ENCODE data around the gene TRIML1. TPM values are rescaled to one million over a fixed set of nuclear protein-coding genes. Genes with fewer than 3 reads are reported as not detected.

The TRIML1 gene
- total and polyA plus RNA-seq, 2 of the 13 experiments (the other 11 are each of a cell fraction or from before 2014, with no cell fraction given), result not detected

DNA sequence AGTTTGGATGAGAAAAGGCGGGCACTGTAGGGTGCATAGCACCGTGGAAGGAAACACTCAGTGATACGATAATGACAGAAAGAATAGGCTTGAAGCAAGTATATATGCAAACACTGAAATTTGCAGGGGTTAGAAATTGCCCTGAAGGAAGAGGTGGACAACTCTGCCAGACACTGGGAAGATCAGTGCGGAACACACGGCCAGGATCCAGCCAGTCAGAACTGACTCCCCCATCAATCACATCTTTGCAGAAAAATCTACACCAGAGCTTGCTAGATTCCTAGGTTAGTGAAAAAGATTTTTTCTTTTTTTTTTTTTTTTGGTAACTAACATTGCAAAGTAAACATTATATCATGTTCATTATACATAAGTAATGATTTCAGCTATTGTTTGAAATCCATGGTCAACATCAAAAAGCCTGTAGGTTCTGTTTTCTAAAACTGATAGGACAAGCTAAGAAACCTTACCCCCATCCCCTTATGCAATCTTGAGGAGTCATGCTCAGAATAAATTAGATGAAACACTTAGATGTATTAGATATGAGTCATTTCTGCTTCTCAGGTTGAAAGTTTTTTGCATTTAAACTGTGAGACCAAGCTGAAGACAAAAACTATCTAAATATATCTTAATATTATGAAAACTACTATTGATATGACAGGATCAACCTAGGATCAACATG is 38.9 kb downstream of the TRIML1 start (continued):
- no peak for TF ChIP-seq ZNF709 (CRISPR knock-in tag; IDR thresholded peaks at IDR 0.05)
- TF ChIP-seq, protein P1, sequence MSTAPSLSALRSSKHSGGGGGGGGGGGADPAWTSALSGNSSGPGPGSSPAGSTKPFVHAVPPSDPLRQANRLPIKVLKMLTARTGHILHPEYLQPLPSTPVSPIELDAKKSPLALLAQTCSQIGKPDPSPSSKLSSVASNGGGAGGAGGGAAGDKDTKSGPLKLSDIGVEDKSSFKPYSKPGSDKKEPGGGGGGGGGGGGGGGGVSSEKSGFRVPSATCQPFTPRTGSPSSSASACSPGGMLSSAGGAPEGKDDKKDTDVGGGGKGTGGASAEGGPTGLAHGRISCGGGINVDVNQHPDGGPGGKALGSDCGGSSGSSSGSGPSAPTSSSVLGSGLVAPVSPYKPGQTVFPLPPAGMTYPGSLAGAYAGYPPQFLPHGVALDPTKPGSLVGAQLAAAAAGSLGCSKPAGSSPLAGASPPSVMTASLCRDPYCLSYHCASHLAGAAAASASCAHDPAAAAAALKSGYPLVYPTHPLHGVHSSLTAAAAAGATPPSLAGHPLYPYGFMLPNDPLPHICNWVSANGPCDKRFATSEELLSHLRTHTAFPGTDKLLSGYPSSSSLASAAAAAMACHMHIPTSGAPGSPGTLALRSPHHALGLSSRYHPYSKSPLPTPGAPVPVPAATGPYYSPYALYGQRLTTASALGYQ (CRISPR knock-in tag; IDR thresholded peaks at IDR 0.05), result no peak

DNA sequence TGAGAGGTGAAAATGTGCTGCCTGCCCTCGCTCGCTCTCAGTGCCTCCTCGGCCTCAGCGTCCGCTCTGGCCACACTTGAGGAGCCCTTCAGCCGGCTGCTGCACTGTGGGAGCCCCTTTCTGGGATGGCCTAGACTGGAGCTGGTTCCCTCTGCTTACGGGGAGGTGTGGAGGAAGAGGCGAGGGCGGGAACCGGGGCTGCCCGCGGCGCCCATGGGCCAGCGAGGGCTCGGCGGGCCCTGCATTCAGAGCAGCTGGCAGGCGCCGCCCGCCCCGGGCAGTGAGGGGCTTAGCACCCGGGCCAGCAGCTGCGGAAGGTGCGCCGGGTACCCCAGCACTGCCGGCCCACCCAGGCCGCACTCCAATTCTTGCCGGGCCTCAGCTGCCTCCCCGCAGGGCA is 39.6 kb downstream of the TRIML1 start:
- Histone ChIP-seq H3K27ac (ENCODE audit: extremely low read length, insufficient read depth, low read length) (no peak overlapping the region), H3K4me3 (replicated peaks in 1 of 3; ENCODE audit: insufficient read depth in 1 of 3, low read depth in 2 of 3, low read length in 3 of 3) (no peak overlapping the region), H3K9ac (ENCODE audit: insufficient read depth, low read depth, low read length) (no peak overlapping the region), H3K4me2 (ENCODE audit: low read depth, low read length) (no peak overlapping the region), H3K4me1 (ENCODE audit: insufficient read depth, low read length) (no peaks in the 10 kb centered on the region), H4K20me1 (ENCODE audit: insufficient read depth, low read length) (no peaks in the 10 kb centered on the region), H3K9me3 (ENCODE audit: low read length) (no peaks in the 10 kb centered on the region), H3K36me3 (replicated peaks in 1 of 2; ENCODE audit: control insufficient read depth in 1 of 2, insufficient read depth in 2 of 2, low read length in 2 of 2) (no peaks in the 10 kb centered on the region), H3K27me3 (ENCODE audit: control insufficient read depth in 1 of 2, insufficient read depth in 2 of 2, low read length in 2 of 2) (no peaks in the 10 kb centered on the region), H2AFZ (ENCODE audit: low read length) (no peak overlapping the region), H3K79me2 (ENCODE audit: insufficient read depth, low read length) (no peaks in the 10 kb centered on the region)
- in situ Hi-C loops (cut with HindIII; ENCODE audit: extremely low pct_ligation_motif_present, low pct_unique_long_range_greater_than_20kb) (no loop called here), intact Hi-C loops (cut with micrococcal nuclease; ENCODE audit: unreplicated experiment) (no loop called here)
- FAIRE-seq (no peak), ATAC-seq (no peak), DNase-seq (ENCODE audit: low spot score) (no peak)
- CTCF ChIA-PET (ENCODE audit: low intra/inter-chr PET ratio, low total read pairs), result no interaction called here
- no TSS peak for BruUV-seq (replicated peaks)
- POLR2A ChIA-PET, result no interaction called here
- 47% methylated on average over 6 of the region's 28 CpGs for WGBS (ENCODE audit: low lambda C conversion rate)
- TF ChIP-seq ZNF496 (CRISPR knock-in tag; IDR thresholded peaks at IDR 0.05; ENCODE audit: insufficient replicate concordance) (no peak), RARA (CRISPR knock-in tag; IDR thresholded peaks at IDR 0.05) (no peak), MATR3 (CRISPR knock-in tag; IDR thresholded peaks at IDR 0.05) (no peak), ZNF619 (CRISPR knock-in tag; IDR thresholded peaks at IDR 0.05) (no peak), ZNF292 (CRISPR knock-in tag; IDR thresholded peaks at IDR 0.05; ENCODE audit: borderline replicate concordance, low read depth) (no peak), EHMT2 (IDR thresholded peaks at IDR 0.05; ENCODE audit: borderline replicate concordance, low read depth, low read length) (no peak), TOPORS (CRISPR knock-in tag; IDR thresholded peaks at IDR 0.05) (no peak), GTF3A (CRISPR knock-in tag; conservative IDR thresholded peaks at IDR 0.05) (no peak), ZNF354B (CRISPR knock-in tag; IDR thresholded peaks at IDR 0.05) (no peak), EED (CRISPR knock-in tag; IDR thresholded peaks at IDR 0.05) (no peak), NFIC (IDR thresholded peaks at IDR 0.05; ENCODE audit: low read length) (no peak), NAIF1 (CRISPR knock-in tag; IDR thresholded peaks at IDR 0.05; ENCODE audit: borderline replicate concordance) (no peak), DR1 (CRISPR knock-in tag; IDR thresholded peaks at IDR 0.05) (no peak), SMC3 (IDR thresholded peaks at IDR 0.05; ENCODE audit: low read length) (no peak)
- TF ChIP-seq, protein P2, sequence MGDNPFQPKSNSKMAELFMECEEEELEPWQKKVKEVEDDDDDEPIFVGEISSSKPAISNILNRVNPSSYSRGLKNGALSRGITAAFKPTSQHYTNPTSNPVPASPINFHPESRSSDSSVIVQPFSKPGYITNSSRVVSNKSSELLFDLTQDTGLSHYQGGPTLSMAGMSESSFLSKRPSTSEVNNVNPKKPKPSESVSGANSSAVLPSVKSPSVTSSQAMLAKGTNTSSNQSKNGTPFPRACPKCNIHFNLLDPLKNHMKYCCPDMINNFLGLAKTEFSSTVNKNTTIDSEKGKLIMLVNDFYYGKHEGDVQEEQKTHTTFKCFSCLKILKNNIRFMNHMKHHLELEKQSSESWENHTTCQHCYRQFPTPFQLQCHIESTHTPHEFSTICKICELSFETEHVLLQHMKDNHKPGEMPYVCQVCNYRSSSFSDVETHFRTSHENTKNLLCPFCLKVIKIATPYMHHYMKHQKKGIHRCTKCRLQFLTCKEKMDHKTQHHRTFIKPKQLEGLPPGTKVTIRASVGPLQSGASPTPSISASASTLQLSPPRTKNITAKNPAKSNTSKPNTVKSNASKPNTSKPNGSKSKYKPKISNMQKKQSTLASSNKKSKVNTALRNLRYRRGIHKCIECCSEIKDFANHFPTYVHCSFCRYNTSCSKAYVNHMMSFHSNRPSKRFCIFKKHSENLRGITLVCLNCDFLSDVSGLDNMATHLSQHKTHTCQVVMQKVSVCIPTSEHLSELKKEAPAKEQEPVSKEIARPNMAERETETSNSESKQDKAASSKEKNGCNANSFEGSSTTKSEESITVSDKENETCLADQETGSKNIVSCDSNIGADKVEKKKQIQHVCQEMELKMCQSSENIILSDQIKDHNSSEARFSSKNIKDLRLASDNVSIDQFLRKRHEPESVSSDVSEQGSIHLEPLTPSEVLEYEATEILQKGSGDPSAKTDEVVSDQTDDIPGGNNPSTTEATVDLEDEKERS (CRISPR knock-in tag; IDR thresholded peaks at IDR 0.05), result no peak
- TF ChIP-seq, protein P3, sequence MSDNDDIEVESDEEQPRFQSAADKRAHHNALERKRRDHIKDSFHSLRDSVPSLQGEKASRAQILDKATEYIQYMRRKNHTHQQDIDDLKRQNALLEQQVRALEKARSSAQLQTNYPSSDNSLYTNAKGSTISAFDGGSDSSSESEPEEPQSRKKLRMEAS (IDR thresholded peaks at IDR 0.05), result no peak
- TF ChIP-seq, protein P4, sequence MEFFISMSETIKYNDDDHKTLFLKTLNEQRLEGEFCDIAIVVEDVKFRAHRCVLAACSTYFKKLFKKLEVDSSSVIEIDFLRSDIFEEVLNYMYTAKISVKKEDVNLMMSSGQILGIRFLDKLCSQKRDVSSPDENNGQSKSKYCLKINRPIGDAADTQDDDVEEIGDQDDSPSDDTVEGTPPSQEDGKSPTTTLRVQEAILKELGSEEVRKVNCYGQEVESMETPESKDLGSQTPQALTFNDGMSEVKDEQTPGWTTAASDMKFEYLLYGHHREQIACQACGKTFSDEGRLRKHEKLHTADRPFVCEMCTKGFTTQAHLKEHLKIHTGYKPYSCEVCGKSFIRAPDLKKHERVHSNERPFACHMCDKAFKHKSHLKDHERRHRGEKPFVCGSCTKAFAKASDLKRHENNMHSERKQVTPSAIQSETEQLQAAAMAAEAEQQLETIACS (CRISPR knock-in tag; IDR thresholded peaks at IDR 0.05), result no peak

All from HepG2 (cell line).